MV-4-11 (cell line): ENCODE results near the gene RASD1.

Experiments used
- DNase-seq: peaks from one replicate; lab custom pipeline; 2025; lab: John Stamatoyannopoulos, UW

RASD1 gene

DNA sequence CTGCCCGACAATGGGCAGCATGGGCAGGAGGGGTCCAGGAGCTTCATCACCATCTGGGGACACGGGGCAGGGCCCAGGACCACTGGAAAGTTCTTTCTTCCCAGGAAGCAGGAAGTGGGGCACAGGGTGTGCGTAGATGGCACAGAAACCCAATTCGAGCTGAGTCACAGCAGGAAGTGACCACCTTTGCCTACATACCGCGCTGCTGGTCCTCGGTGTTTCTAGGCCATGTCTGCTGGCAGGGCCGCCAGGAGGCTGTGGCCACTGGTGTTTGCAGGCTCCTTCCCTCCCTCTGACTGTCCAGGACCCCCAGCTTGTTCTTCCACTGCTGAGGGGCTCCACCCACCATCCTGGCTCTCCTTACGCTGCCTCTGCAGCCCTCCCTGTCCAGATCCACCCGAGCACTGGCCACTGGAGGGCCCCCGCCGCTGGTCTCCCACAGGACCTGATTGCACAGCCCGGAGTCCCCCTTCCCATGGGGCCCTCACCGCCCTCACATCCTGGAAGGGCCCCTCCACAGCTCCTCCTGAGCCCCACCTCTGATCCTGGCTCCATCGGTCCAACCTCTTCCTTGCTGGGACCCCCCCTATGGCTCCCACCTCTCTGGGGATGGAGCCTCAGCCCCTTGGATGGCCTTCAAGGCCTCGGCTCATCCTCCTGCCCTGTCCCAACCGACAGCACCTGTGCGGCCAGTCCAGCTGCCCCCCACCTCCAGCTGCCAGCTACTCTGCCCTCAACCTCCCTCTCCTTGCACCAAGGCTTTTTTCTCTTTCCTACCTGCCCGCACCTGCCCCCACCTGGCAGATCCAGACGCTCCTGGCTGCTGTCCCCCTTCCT is 14.5 kb upstream of the RASD1 start:
- DNase-seq = no peak

DNA sequence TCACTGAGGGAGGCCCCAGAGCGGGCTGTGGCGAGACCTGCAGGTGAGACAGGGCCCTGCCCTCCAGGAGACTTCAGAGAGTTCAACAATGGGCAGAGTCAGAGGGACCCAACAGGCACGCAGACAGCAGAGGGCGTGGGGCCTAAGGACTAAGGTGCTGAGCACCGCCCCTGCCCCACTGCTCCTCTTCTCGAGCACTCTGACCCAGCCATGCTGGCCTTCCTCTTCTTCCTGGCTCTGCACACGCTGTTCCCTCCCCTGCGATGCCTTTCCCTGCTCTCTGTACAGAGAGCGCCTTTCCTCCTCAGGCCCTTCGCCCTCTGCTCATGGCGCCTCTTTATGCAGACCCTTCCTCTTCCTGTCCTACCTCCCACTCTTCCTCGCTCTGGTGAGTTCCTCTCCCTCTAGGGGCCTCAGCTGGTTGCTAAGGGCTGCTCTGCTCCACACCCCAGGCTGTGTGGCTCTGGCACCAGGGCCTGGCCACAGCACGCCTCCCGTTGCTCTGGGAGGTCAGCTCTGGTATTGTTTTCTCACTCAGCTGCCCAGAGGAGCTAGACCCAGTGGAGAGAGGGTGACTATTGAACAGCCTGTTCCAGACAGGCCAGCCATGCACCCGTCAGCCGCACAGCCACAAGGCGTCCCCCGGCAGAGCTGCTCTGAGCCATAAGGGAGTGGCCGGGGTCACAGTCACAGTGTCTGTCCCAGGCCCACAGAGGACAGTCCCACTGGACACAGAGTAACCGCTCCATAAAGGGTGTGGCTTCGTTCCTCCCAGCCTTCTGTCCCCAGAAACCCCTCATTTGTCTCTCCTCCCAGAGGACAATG is 13.6 kb upstream of the RASD1 start:
- no peak for DNase-seq

DNA sequence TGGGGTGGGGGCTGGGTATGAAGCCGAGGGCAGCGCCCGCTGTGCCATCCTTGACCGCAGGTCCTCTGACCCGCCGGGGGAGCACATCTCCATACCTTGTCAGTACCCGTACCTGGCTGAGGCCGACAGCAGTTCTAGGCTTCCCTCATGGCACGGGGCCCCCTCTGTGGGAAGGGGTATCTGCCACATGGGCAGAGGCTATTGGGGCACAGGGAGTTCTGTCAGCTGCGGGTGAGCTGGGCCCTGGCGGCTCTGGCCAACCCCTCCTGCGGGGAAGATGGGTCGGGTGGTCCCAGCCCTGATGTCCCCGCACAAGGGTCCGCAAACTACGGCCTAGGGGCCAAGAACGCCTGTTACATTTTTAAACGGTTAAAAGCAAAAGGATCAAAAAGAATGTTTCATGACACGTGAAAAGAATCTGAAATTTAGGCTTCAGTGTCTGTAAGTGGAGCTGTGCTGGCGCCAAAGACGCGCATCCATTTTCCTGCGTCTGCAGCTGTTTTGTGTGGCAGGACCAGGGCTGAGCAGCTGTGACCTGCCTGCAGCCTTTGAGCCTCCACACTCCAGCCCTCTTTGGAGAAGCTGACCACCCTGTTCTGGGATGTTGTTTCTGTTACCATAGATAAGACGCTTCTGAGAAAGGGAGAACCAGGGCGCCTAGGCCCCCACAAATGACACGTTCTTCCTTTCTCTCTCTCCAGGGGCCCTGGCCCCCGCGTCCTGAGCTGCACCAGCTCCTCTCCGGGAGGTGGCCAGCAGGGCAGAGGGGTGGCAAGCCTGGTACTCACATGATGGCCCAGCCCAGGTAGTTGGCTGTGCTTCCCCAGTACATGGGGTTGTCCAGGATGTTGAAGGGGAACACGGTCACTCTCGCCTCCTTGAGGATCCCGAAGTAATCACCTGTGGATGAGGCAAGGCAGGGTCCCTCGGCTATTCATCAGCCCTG is 12.7 kb upstream of the RASD1 start:
- no peak for DNase-seq

DNA sequence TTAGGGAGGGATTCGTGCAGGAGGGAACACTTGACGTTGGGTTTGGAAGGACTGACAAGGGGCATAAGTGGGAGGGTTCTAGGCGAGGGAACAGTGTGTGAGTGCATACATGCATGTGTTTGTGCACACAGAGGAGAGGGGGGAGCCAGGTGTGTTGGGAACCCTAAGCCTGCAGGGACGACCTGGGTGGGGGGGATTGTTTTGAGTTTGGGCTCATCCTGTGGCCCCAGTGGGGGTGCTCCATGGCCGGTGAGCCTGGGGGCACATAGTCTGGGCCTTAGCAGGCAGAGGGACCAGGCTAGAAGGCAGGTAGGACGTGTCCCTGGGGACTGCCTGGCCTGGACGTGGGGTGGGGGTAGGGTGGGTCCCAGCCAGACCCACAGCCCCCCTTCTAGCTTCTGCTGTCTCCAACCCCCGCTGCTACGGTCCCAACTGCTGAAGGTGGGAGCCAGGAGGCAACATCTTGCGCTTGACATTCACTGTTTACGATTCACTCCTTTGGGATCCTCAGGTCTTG is 11.9 kb upstream of the RASD1 start:
- DNase-seq = no peak

DNA sequence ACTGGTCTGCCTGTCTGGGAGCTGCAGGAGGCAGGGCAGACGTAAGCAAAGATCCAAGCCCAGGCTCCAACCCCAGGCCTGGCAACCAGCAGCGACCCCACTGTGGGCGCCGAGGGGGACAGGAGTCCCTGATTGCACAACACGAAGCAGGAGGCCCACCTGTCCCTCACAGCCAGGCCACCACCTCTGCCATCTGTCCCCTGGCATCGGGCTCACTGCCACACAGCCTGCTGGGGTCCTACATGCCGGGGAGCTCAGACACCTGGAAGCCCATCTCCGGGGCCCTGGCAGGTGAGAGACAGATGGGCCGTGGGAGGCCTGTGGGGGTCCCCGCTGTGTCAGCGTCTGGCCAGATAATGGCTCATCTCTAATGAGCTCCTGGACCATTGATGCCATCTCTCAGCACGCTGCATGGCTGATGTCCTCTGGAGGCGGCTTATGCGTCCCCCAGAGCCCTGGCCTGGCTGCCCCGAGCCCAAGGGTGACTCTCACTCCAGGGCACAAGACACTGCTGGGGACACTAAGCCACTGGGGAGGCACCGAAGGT is 11.3 kb upstream of the RASD1 start:
- DNase-seq = no peak

DNA sequence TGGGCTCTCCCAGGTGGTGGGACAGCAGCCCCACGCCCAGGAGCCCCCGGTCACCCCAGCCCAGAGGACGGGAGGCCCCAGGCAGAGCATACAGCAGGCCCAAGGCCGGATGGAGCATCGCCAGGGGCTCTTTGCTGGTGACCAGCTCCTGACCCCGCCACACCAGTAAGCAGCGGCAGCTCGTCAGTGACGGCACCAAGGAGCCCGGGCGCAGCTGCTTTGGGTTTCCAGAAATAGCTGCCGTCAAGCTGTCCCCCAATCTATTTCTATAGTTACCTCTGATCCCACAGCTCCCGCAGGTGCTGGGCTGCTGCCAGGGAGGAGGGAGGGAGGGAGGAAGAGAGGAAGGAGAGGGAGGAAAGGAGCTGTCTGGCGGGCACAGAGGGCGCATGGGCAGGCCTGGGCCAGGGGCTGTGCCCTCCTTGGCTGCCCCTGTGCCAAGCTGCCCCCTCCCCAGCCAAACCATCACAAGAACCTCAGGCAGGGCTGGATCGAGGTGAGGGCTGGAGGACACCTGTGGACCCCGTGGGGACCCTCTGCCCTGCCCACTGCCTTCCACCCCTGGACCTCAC is 10.8 kb upstream of the RASD1 start:
- no peak for DNase-seq

DNA sequence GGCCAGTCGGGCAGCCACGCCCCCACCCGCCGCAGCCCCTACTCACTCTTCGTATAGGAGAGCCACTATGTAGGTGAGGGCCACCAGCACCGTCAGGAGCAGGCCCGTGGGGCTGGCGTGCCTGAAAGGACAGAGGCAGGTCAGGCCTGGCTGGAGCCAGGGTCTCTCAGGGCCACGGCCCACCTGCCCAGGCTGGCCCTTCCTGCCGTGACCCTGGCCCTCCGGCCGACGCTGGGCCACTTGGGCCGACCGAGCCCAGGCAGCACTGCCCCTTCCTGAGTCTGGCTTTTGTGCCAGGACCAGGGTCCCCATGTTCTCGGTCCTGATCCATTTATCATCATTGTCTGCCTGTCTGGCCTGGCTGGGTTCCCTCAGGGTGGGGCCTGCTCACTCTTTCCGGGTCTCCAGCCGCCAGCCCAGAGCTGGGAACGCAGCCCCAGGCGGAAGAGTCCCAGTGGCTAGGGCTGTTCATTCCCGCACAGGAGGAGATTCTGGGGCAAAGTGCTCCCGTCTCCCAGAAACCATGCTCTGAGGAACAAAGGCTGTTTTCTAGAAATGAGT is 10.1 kb upstream of the RASD1 start:
- DNase-seq = no peak

DNA sequence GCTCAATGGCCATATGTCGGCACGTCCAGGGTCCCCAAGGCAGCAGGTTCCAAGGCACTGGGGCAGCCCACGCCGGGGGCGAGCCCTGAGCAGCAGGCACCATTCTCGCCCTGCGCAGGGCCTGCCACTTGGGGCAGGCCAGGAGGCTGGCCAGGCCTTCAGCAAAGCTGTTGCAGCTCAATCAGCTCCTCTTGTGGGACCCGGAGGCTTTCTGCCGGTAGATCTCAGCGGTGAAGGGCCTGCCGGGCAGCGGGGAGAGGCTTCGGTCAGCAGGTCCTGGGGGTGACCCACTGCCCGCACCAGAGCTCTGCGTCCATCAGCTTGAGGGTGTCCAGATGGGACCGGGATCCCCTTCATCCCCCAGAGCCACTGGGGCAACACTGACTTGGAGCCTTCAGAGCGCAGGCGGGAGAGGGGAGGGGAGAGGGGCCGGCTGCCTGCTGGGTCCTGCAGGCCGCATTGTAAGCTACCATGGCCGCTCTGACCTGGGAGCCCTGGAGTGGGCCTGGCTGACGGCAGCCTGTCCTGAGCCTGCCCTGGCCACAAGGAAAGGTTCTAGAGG is 9.5 kb upstream of the RASD1 start:
- DNase-seq = no peak

DNA sequence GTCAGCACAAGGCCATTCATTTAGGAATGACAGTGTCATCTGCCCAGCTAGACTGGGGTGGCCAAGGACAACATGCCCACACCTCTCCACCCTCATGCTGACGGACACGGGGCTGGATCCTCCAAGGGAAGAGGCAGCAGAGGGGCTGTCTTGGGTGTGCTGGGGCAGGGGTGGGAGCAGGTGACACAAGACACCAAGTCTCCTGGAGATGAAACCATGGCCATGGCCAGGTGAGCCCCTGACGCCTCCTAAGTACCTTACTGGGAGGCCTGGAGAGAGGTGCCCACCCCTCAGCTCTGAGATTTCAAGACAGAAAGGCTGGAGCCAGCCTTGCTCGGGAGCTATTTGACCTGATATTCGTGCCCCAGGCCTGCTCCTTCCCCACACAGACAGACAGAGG is 9.0 kb upstream of the RASD1 start:
- DNase-seq = no peak

DNA sequence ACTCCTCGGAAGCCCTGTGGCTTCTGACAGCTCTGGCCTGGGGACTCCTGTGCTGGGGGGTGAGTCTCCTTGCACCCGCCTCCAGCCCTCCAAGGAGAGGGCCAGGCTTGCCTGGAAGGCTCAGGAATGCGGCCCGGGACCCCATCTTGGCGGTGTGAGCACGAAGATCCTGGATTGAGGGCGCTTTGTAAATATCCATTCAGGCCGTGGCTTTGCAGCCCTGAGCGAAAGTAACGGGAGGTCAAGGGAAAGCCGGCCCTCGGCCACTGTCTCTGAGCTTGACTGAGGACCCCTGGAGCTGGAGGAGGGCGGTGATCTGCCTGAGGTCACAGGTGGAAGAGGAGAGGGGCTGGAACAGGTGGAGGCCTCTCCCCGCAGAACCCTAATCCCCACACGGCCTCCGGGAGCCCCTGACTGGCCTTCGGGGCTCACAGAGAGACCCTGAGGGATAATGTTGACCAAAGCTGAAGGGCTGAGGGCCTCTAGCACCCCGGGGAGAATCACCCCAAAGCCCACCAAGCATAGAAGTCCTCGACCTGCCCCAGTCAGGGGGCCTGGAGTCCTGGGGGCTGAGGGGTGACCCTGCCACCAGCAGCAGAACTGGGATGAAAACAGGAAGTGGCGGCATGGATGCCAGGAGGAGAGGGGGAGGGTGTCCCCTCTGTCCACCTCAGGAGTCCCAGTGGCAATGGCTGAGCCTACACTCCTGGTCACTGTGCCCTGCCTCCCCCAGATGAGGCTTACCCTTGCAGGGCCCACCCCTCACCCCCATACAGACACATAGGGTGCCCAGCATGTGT is 8.3 kb upstream of the RASD1 start:
- DNase-seq = no peak

DNA sequence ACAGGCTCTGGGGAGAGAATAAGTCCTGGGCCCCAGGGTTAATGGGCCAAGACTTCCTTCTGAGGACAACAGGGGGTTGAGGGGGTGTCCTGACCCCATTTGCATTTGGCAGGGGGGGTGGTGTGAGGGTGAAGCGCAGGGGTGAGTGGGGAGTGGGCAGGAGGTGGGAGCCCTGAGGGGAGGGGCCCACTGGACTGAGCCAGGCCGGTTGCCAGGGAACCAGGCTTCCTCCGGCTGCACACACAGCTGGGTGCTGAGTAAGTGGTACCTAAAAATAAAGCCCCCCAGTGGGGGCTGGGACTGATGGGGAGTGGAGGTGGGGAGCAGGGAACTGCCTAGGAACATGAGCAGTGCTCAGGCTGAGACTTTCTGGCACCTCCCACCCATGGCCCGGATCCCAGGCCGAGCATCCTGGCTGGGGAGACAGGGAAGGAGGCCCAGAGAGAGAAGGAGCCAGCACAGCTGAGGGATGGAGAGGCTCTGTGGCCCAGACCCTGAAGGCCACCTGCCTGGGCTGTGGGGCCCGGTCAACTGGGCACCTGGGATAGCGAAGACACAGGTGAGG is 7.5 kb upstream of the RASD1 start:
- no peak for DNase-seq

DNA sequence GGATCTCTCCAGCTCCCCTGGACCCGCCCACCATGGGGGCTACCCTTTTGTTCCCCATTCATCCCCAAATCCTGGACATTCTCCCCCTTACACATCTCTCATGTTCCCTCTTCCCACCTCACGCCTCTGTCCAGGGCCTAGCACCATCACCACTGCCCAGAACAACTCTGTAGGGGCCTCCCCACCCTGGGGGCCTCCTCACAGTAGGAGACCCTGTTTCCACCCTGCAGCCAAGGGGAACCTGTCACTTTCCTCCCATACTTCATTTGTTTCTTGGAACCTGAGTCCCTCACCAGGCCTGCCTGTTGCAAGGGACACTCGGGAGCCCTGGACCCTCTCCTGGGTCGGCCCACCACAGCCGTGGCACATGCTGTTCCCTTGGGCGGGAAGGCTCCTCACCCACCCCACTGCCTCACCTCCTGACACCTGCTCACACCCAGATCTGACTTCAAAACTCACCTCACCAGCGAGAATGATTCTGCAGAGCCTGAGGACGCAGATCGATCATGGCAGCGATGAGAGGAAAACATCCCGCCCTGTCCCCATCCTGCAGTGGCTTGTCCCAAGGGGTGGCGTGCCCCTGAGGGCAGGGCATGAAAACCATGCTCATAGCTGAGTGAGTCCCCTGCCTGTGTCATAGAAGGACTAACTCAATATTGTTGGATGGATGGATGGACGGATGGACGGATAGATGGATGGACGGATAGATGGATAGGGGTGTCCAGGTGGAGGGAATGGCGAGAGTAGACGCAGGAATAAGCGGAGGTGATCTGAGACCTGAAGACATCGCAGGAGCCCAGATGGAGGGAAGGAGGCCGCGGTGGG is 6.8 kb upstream of the RASD1 start:
- no peak for DNase-seq

DNA sequence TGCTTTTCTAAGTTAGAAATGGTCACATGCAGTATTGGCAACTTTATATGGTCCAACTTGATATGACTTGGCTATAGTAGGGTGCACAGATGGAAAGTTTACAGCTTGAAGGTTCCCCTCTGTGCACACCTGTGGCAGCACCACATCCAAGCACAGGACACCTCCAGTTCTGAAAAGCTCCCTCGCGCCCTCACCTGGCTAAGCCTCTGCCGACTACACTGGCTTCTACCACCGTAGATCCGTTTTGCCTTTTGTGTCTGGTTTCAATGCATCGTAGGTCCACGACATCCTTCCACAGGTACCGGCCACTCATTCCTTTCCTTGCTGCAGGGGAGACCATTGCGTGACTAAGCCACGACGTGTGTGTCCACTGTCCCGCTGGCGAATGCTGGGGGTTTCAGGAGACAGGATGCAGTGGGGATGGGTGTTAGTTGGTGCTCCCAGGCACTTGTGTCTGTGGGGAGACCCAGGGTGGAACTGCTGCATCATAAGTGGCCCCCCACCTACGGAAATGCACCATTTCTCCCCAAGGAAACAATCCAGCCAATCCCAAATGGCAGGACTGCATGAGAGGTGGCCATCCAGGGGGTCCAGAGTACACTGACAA is 4.9 kb upstream of the RASD1 start:
- DNase-seq = no peak

DNA sequence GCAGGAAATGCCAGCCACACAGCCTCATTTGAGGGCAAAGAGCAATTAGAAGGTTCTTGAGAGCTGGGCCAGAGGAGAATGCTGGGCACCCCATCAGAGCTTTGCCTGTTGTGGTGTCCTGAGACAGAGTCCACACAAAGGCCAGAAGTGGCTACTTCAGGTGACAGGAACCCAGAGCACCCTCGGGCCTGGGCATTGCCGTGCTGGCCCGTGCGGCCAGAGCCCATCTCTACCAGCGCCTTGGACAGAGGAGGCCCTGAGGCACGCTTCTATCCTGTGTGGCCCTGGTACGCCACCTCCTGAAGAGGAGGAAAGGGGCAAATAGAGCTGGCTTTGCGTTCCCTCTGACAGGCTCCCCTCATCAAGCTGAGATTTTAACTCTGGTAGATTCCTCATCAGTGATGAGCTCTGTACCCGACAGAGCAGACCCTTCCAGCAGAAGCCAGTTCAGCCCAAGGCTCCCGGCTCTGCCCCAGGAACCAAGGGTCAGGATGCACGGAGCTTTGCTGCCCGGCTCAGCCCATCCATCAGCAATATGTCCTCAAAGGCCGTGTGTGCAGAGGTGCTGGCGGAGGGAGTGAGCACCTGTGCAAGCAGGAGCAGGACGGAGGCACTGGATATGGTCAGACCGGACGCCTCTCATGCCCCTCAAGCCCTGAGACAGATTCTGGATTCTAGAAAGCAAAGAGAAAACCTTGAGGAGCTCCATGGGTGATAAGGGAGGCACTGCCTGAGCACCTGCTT is 3.4 kb upstream of the RASD1 start:
- DNase-seq = no peak

DNA sequence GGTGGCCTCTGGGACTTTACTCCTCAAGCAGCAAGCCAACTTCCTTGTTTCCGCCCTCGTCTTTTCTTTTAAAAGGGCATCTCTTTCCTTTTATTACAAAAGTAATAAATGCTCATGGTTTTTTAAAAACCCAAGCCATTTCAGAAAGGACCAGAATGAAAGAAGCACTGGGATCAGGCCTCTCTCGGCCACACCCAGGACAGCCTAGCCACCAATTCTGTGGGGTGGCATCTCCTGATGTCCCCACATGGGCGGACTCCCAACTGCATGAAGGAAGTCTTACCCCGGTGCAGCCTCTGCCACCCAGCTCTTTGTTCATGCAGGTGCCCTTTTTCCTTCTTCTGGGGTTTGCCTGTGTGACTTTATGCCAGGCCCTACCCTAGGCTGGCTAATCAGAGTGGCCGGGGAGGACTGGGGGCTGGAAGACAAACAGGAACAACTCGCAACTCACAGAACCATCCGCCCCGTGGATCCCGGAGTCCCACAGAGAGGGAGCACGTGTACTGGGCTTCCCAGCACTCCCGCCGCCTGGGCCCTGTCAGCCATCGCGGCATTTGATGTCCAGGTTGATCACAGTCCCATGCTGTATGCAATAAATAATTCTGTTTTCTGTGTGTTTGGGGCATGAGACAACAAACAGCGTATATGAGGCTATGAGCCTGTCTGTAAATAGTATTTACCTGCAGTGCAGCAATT is 2.6 kb upstream of the RASD1 start:
- no peak for DNase-seq

DNA sequence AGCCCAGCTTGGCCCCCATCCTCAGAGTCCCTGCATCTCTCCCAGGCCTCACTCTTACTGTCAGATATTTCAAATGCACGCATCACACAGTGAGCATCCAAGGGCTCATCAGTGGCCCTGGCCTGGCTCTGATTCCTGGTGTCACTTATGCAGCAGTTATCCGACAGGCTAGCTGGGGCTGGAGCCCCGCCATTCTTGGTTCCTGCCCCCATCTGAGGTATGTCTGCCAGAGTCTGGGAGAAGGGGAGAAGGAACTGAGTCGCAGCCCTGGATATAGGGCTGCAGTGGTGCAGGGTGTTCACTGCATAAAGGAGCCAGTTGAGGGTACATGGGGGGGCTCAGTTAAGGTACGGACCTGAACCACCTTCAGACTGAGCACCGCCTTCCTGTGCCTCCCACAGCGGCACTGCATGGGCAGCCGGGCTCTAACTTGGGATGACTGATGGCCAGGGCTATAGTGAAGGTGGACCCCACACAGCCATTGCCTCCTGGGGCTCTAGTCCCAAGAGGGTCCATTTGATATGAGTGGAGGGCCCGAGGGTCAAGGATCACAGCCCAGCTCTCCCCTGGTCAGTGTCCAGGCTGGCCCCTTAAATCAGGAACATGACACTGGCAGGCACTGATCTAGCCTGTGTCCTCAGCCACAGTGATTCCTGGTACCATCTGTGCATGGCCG is 1.8 kb upstream of the RASD1 start:
- DNase-seq = no peak
